K562 (cell line): Measurements from ENCODE around the gene HIP1R. TPM values are rescaled to one million over a fixed set of nuclear protein-coding genes. Genes with fewer than 3 reads are reported as not detected.
A peak's percentile ranks its signal among the peaks of the same experiment; 100 is the strongest.
"Not testable (repeated sequence)": the region's sequence is repeated elsewhere in the genome, so short reads cannot be mapped to it uniquely, and the experiment has no call there.

ENCODE experiments used
- ATAC-seq: fragments of 200-7000 bp; cut with Tn5 transposase; 3 replicates; pipeline ENCODE4 v1.9.1; 2020; ENCODE audit warnings: moderate library complexity
- BruUV-seq: library from RNA; stranded (reverse); fragments of 400-500 nt; replicated peaks from 2 replicates; lab custom pipeline; 2021; lab: Mats Ljungman, UMichigan
- CTCF ChIA-PET: fragments of 300-600 bp; formaldehyde crosslinking; extraction: SDS; loops from one replicate; lab custom pipeline; 2021; ENCODE audit warnings: low intra/inter-chr PET ratio; lab: Yijun Ruan, JAX
- POLR2A ChIA-PET: fragments of 300-600, 350-650 bp; sonication (Branson Sonifier 250); formaldehyde crosslinking; extraction: SDS; loops from one replicate; lab custom pipeline; 2021; ENCODE audit warnings: antibody characterized with exemption, inconsistent platforms; lab: Yijun Ruan, JAX
- DNase-seq, 4 experiments: peaks; one replicate each; pipeline versions ENCODE4 v3.0.0 to v3.0.0-alpha.2; 2011 to 2018; ENCODE audit warnings: low spot score in 3 of 4, mixed read lengths in 3 of 4; ENCODE audit errors: extremely low read depth in 1 of 4
- FAIRE-seq: peaks from 2 replicates; lab custom pipeline; 2011; peaks lifted over from hg19 to GRCh38; lab: Jason Lieb, UNC
- H2AFZ ChIP-seq: 2 replicates; pipeline ENCODE4 v1.6.0; 2011; ENCODE audit warnings: low read depth, low read length, control low read depth, inconsistent platforms
- H3K27ac ChIP-seq: fragments of 200-600 bp; 3 replicates; pipeline ENCODE4 v1.8.0; 2011; ENCODE audit warnings: low read depth, mild to moderate bottlenecking, control low read depth, inconsistent platforms, low read length, moderate library complexity, mixed read lengths; ENCODE audit errors: extremely low read depth
- H3K27me3 ChIP-seq, 2 experiments: fragments of 300-600 bp in 1 of 2; 2 replicates in 1 of 2; 3 replicates in 1 of 2; pipeline versions ENCODE4 v1.6.0 to v1.8.0; 2011; ENCODE audit warnings: inconsistent platforms in 2 of 2, low read length in 2 of 2, mild to moderate bottlenecking in 1 of 2, mixed read lengths in 1 of 2, moderate library complexity in 1 of 2; ENCODE audit not compliant: control insufficient read depth in 2 of 2, insufficient read depth in 2 of 2
- H3K36me3 ChIP-seq: fragments of 300-600 bp; 3 replicates; pipeline ENCODE4 v1.8.0; 2011; ENCODE audit warnings: mild to moderate bottlenecking, low read length, inconsistent platforms; ENCODE audit not compliant: control insufficient read depth, insufficient read depth
- H3K4me1 ChIP-seq, 2 experiments: fragments of 200-600 bp in 1 of 2; replicated peaks in 1 of 2; 2 replicates in 1 of 2; 3 replicates in 1 of 2; pipeline versions ENCODE4 v1.5.1 to v1.8.0; 2011; ENCODE audit warnings: inconsistent platforms in 2 of 2, low read length in 2 of 2, mild to moderate bottlenecking in 1 of 2, mixed read lengths in 1 of 2, moderate library complexity in 1 of 2; ENCODE audit not compliant: control insufficient read depth in 2 of 2, insufficient read depth in 2 of 2
- H3K4me2 ChIP-seq: 2 replicates; pipeline ENCODE4 v1.6.1; 2011; ENCODE audit warnings: low read length, control low read depth, inconsistent platforms, mixed read lengths; ENCODE audit not compliant: insufficient read depth
- H3K4me3 ChIP-seq: fragments of 200-600 bp; sonication (generic), shearing (Covaris generic); 2 replicates; pipeline ENCODE4 v1.5.1; 2016; ENCODE audit warnings: control low read depth, inconsistent platforms
- H3K79me2 ChIP-seq: fragments of 200-600 bp; 3 replicates; pipeline ENCODE4 v1.8.0; 2011; ENCODE audit warnings: low read length, inconsistent platforms; ENCODE audit not compliant: control insufficient read depth, insufficient read depth
- H3K9ac ChIP-seq, 2 experiments: 2 replicates each; pipeline versions ENCODE4 v1.6.0 to v1.6.1; 2011; ENCODE audit warnings: low read depth in 2 of 2, low read length in 2 of 2, control low read depth in 1 of 2, inconsistent platforms in 1 of 2, mild to moderate bottlenecking in 1 of 2, mixed read lengths in 1 of 2; ENCODE audit not compliant: insufficient read depth in 1 of 2
- H3K9me1 ChIP-seq: one replicate; pipeline ENCODE4 v1.6.0; 2011; ENCODE audit warnings: inconsistent platforms, mild to moderate bottlenecking, low read length, moderate library complexity; ENCODE audit not compliant: control insufficient read depth, insufficient read depth
- H3K9me3 ChIP-seq: replicated peaks from 2 replicates; pipeline ENCODE4 v1.5.1; 2011; ENCODE audit warnings: low read depth, low read length, inconsistent platforms; ENCODE audit not compliant: control insufficient read depth, insufficient read depth
- H4K20me1 ChIP-seq: replicated peaks from 2 replicates; pipeline ENCODE4 v1.6.1; 2011; ENCODE audit warnings: low read length, inconsistent platforms, mixed read lengths; ENCODE audit not compliant: control insufficient read depth, insufficient read depth
- BCOR ChIP-seq: fragments of 450-650 bp; IDR thresholded peaks from 2 replicates; pipeline ENCODE4 v1.6.1; 2016
- BHLHE40 ChIP-seq: IDR thresholded peaks from 2 replicates; pipeline ENCODE4 v1.6.1; 2011; ENCODE audit warnings: low read length, improper control_type of control experiment
- CHD2 ChIP-seq: IDR thresholded peaks from 2 replicates; pipeline ENCODE4 v1.6.1; 2011; ENCODE audit warnings: low read depth, low read length
- DPF2 ChIP-seq: fragments of 450-650 bp; IDR thresholded peaks from 2 replicates; pipeline ENCODE4 v1.6.1; 2016
- KDM1A ChIP-seq, 2 experiments: fragments of 450-650 bp; IDR thresholded peaks; 2 replicates each; pipeline ENCODE4 v1.6.1; 2016; ENCODE audit warnings: mild to moderate bottlenecking in 2 of 2
- KLF16 ChIP-seq: IDR thresholded peaks from 2 replicates; pipeline ENCODE4 v1.6.1; 2016; ENCODE audit warnings: antibody characterized with exemption
- RFX5 ChIP-seq: IDR thresholded peaks from 2 replicates; pipeline ENCODE4 v1.6.1; 2011; ENCODE audit warnings: low read depth, mild to moderate bottlenecking, improper control_type of control experiment, low read length
- RUNX1 ChIP-seq: sonication (generic); IDR thresholded peaks from 2 replicates; pipeline ENCODE4 v1.6.1; 2016; ENCODE audit warnings: antibody characterized with exemption, low read depth
- SMAD2 ChIP-seq: fragments of 150-350 bp; IDR thresholded peaks from 2 replicates; pipeline ENCODE4 v1.6.1; 2014; ENCODE audit warnings: low read depth, mild to moderate bottlenecking, low read length
- SRF ChIP-seq, 2 experiments: fragments of 250-450, 450-650 bp in 1 of 2; sonication (Bioruptor Pico) in 1 of 2; sonication (generic) in 1 of 2; formaldehyde crosslinking; IDR thresholded peaks; 2 replicates each; pipeline versions ENCODE4 v1.5.0 to v1.5.1; 2020 to 2022; ENCODE audit warnings: mild to moderate bottlenecking in 1 of 2, missing genetic modification reagents in 1 of 2
- ZNF121 ChIP-seq: sonication (generic); formaldehyde crosslinking; conservative IDR thresholded peaks from 2 replicates; pipeline ENCODE4 v1.8.0; 2022; ENCODE audit warnings: missing genetic modification reagents
- WGBS: fragments of 100-300 bp; shearing (Covaris generic); methylation state at CpG from one replicate; pipeline ENCODE4 v1.1.6; 2016; ENCODE audit warnings: low coverage, mixed read lengths; ENCODE audit not compliant: insufficient coverage; ENCODE audit errors: missing lambda C conversion rate; 5-methylcytosine and 5-hydroxymethylcytosine counted together
- in situ Hi-C: fragments of 300-500 bp; cut with MboI; formaldehyde crosslinking; loops from 4 replicates; pipeline ENCODE4 v1.15.0; 2018; ENCODE audit warnings: inconsistent platforms, mixed read lengths
- intact Hi-C: fragments of 100-400 bp; cut with micrococcal nuclease; formaldehyde crosslinking; loops from 2 replicates; pipeline ENCODE4 v1.14.2; 2022
- polyA plus RNA-seq, 8 experiments: library from polyadenylated mRNA; depleted of rRNA in 4 of 8; stranded (reverse) in 5 of 8; unstranded in 3 of 8; fragments of >200 nt; fragmentation: Nextera tagmentation in 2 of 8; fragmentation: Illumina TruSeq in 1 of 8; extraction: Ambion mirVana in 2 of 8; extraction: Trizol in 1 of 8; gene quantifications; 2 replicates each; pipeline versions ENCODE4 v1.2.1 to v1.2.3, GENCODE V29; 2011 to 2014; ENCODE audit warnings: inconsistent platforms in 1 of 8, missing spikeins in 1 of 8
- total RNA-seq, 7 experiments: library from RNA; depleted of rRNA in 6 of 7; stranded (reverse); fragments of >200 nt in 6 of 7; fragmentation: Illumina TruSeq in 2 of 7; extraction: Trizol in 2 of 7; gene quantifications; 2 replicates each; pipeline versions ENCODE4 v1.2.1 to v1.2.3, GENCODE V29; 2011 to 2021; ENCODE audit warnings: low replicate concordance in 1 of 7
- TF ChIP-seq, protein P1 (sequence below): sonication (generic); formaldehyde crosslinking; IDR thresholded peaks from 2 replicates; pipeline ENCODE4 v1.8.1; 2023; ENCODE audit warnings: mild to moderate bottlenecking, missing genetic modification reagents

HIP1R gene
- total and polyA plus RNA-seq, 9 of the 15 experiments (the other 6 are each of a cell fraction or from before 2014, with no cell fraction given), result 0.15 to 31.0 (median 14.2) TPM

DNA sequence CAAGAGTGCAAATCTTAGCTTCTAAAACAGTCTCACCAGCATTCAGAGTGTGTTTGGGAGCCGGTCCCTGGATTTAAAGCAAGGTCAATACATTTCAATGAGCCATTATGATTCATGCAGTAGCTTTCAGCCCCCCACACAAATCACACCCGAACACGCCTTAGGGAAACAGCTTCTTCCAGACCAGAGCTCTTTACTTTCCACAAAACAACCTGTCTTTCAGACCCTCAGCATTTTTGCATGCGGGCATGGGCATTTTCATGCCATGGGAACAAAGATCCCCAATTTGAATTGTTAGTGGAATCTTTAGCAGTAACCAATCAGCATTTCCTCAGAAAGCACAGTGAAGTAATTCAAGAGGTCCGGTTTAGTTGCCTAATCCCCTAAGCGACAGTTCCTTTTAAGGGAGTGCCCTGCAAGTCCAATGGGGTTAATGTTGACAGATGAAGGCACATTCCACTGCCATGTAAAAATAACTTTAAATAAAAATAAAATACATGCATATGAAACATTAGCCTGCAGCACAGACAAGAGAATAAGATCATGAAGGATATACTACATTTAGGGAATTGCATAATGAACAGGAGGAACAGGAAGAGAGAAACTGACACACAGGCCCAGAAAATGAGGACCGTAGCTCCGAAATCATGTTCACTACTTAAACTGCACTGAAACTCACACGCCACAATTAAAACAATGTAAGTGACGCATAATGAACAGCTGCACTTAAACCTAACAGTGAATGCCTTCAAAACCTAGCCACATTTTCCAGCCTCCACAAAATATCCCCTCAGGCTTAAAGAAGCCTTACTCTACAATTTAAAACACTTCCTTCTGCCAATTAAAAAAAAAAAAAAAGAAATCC, 56.6 kb downstream of the HIP1R start (continued):
- TF ChIP-seq SRF (CRISPR knock-in tag; IDR thresholded peaks at IDR 0.05) (peak in 1 of 2 experiments; percentile 72; a peak in 1 of 4 replicates), DPF2 (peak; percentile 33; the same call in 1 of the 2 replicates), RFX5 (no peak), BHLHE40 (no peak), KLF16 (no peak), CHD2 (no peak), SMAD2 (no peak), RUNX1 (no peak)

DNA sequence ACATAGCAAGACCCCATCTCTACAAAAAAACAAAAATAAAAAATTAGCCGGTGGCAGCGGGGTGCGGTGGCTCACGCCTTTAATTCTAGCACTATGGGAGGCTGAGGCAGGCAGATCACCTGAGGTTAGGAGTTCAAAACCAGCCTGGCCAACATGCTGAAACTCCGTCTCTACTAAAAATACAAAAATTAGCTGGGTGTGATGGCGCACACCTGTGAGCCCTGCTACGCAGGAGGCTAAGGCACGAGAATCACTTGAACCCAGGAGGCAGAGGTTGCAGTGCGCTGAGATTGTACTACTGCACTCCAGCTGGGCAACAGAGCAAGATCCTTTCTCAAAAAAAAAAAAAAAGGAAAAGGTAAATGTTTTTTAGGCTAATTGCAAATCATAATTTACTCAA, 57.5 kb downstream of the HIP1R start:
- peak; percentile 55; the same call in 1 of the 2 replicates for TF ChIP-seq BCOR
- TF ChIP-seq KDM1A (IDR thresholded peaks at IDR 0.05), result peak in 1 of 2 experiments; percentile 40; a peak in 1 of 4 replicates
- peak; percentile 98 for TF ChIP-seq ZNF121 (CRISPR knock-in tag)
- TF ChIP-seq, protein P1, sequence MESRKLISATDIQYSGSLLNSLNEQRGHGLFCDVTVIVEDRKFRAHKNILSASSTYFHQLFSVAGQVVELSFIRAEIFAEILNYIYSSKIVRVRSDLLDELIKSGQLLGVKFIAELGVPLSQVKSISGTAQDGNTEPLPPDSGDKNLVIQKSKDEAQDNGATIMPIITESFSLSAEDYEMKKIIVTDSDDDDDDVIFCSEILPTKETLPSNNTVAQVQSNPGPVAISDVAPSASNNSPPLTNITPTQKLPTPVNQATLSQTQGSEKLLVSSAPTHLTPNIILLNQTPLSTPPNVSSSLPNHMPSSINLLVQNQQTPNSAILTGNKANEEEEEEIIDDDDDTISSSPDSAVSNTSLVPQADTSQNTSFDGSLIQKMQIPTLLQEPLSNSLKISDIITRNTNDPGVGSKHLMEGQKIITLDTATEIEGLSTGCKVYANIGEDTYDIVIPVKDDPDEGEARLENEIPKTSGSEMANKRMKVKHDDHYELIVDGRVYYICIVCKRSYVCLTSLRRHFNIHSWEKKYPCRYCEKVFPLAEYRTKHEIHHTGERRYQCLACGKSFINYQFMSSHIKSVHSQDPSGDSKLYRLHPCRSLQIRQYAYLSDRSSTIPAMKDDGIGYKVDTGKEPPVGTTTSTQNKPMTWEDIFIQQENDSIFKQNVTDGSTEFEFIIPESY (CRISPR knock-in tag), result peak; percentile 45; the same call in 1 of the 2 replicates
- H3K9me3 ChIP-seq, H3K4me2 ChIP-seq, H3K27ac ChIP-seq, H3K27me3 ChIP-seq, DNase-seq, CTCF ChIA-PET, H2AFZ ChIP-seq, ATAC-seq, H3K9me1 ChIP-seq, intact Hi-C loops, H3K4me3 ChIP-seq, BruUV-seq, FAIRE-seq, in situ Hi-C loops, H3K9ac ChIP-seq: not testable (repeated sequence)
- peaks cover 31 to 58% of the 10 kb centered on the region in 2 experiments for H3K4me1 ChIP-seq
- 95% methylated on average over 7 of the region's 9 CpGs for WGBS
- POLR2A ChIA-PET, result interaction anchor here (0.6 to 2.1 kb wide), 3 partner anchors 10 to 57 kb away, joined by 3 to 8 read pairs (median 3); no protein-coding TSS in a partner anchor
- H4K20me1 ChIP-seq, result peaks cover 31% of the 10 kb centered on the region
- H3K36me3 ChIP-seq, result peaks cover 18% of the 10 kb centered on the region; the same call in 2 of the 3 replicates
- peaks cover 81% of the 10 kb centered on the region for H3K79me2 ChIP-seq
